Measurements from ENCODE around the gene PUM1.

Gene PUM1

GRCh38 chr1:31082385-31082784, 16.9 kb upstream of the PUM1 start:
- no peak for DNase-seq (ENCODE audit: extremely low read depth, low read depth)
- no peak overlapping the region for H3K4me3 ChIP-seq (replicated peaks; ENCODE audit: low read depth, low read length)
- no peak for TF ChIP-seq CTCF (IDR thresholded peaks at IDR 0.05; ENCODE audit: low read depth, low read length, missing control alignments)

GRCh38 chr1:31073044-31073443, 7.5 kb upstream of the PUM1 start:
- H3K4me3 ChIP-seq (replicated peaks; ENCODE audit: low read depth, low read length), result no peak overlapping the region
- DNase-seq (ENCODE audit: extremely low read depth, low read depth), result no peak
- no peak for TF ChIP-seq CTCF (IDR thresholded peaks at IDR 0.05; ENCODE audit: low read depth, low read length, missing control alignments)

GRCh38 chr1:31072304-31072746, 6.8 kb upstream of the PUM1 start:
- TF ChIP-seq CTCF (IDR thresholded peaks at IDR 0.05; ENCODE audit: low read depth, low read length, missing control alignments), result no peak
- no peak overlapping the region for H3K4me3 ChIP-seq (replicated peaks; ENCODE audit: low read depth, low read length)
- no peak for DNase-seq (ENCODE audit: extremely low read depth, low read depth)

- H3K4me3 ChIP-seq (replicated peaks; ENCODE audit: low read depth, low read length), result no peak overlapping the region
- no peak for DNase-seq (ENCODE audit: extremely low read depth, low read depth)
- no peak for TF ChIP-seq CTCF (IDR thresholded peaks at IDR 0.05; ENCODE audit: low read depth, low read length, missing control alignments)
Measured at GRCh38 chr1:31069392-31069791, 3.9 kb upstream of the PUM1 start.

- no peak for TF ChIP-seq CTCF (IDR thresholded peaks at IDR 0.05; ENCODE audit: low read depth, low read length, missing control alignments)
- no peak for DNase-seq (ENCODE audit: extremely low read depth, low read depth)
Measured at GRCh38 chr1:31064718-31065309, 703 bp downstream of the PUM1 start.

GRCh38 chr1:31064111-31064717, 1.3 kb downstream of the PUM1 start:
- H3K4me3 ChIP-seq (replicated peaks; ENCODE audit: low read depth, low read length), result peak overlapping the region; percentile 91
- no peak for DNase-seq (ENCODE audit: extremely low read depth, low read depth)
- TF ChIP-seq CTCF (IDR thresholded peaks at IDR 0.05; ENCODE audit: low read depth, low read length, missing control alignments), result no peak

More at GRCh38 chr1:31064718-31065309, 703 bp downstream of the PUM1 start:
- H3K4me3 ChIP-seq (replicated peaks; ENCODE audit: low read depth, low read length), result peak overlapping the region; percentile 91

Measured in HFF-Myc (cell line).